GM21423 (cell line): ENCODE measurements around the gene COX8A.

Experiments
- ATAC-seq: cut with Tn5 transposase; IDR thresholded peaks from one replicate; pipeline ENCODE4 v1.9.1; 2021; ENCODE audit warnings: mild to moderate bottlenecking, moderate library complexity; ENCODE audit not compliant: unreplicated experiment

The COX8A gene

DNA sequence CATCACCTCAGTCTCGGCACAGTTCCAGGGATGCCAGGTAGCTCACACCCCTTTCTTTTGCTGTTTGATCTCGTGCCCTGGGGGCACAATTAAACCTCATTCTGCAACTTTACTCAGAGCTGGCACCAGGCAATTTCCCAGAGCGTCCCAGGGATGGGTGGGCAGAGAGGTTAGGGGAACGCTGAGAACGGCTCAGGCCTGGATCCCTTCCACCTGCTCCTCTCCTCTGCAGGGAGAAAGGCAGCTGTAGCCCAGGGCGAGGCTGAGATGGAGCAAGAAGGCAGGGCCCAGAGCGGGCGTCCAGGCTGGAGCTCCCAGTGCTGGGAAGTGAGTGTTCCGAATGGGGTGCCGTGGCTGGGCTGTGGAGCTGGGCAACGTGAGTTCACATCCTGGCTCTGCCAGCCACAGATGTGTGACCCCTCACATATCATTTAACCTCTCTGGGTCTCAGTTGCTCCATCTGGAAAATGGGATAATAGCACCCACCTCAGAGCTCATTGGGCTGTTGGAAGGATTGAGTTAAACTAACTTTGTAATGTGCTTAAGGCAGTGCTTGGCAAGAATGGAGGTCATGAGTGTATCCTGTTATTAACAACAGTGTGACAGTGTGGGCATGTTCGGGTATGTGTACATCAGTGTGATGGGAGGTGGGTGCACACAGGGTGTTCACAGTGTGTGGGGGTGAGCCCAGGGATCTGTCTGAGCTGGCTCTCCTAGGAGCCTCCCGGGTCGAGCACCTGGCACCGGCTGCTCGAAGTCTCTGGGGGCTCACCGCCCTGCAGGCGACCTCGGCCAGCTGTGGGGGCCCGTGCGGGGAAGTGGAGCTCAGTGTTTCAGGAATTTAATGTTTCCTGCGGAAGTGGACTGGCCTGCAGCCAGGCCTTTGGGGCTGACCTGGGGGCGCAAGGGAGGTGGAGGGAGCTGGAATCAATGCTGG lies 27.3 kb downstream of the COX8A start:
- ATAC-seq, result no peak

DNA sequence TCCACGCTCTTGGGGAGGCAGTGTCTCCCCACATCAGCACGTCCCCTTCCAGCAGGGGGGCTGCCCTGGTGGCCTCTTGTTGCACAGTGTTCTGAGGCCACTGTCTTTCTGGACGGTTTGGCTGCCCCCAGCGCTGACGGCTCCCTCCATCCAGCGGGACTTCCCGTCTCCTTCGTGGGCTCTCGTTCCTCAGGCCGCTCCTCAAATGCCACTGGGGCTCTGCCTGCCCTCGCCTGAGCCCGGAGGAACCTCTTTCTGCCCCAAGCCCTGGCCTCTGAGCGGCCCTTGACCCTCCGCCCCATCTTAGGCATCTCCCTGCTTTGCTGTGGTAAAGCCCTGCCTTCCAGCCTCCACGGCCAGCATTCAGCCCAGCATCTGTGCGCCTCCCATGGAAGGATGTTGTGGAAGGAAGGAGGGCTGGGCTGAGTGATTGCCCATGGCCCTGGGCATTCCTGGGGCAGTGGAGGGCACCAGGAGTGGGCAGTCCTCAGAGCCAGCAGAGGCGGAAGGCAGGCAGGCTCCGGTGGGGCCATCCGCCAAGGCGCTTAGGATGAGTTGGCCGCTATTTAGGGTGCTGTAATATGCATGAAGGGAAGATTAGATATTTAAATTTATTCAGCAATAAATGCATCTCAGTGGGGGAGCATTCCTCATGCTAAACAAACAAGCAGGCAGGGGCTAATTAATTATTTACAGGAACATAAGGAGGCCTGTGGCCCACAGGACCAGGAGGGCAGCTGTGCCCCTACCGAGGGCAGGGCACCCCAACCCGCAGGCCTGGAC lies 29.6 kb downstream of the COX8A start:
- ATAC-seq, result no peak

DNA sequence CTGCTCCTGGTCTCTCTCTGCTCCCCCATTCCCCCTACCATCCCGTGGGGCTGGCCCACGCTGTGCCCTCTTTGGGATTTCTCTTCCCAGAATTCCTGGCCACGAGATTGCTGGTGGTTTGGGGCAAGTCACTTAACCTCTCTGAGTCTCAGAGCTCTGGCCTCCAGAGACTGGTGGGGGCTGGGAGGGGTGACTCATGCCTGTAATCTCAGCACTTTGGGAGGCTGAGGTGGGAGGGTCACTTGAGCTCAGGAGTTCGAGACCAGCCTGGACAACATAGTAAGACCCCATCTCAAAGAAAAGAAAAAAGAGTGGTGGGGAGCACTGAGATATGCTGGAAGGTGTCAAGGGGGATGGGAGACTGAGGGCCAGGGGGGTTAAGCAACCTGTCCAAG lies 30.2 kb downstream of the COX8A start:
- ATAC-seq, result no peak

- ATAC-seq, result no peak
These were observed 31.3 kb downstream of the COX8A start for GRCh38 chr11:64005691-64006090.

- no peak for ATAC-seq
These were observed 32.0 kb downstream of the COX8A start for GRCh38 chr11:64006398-64006797.

DNA sequence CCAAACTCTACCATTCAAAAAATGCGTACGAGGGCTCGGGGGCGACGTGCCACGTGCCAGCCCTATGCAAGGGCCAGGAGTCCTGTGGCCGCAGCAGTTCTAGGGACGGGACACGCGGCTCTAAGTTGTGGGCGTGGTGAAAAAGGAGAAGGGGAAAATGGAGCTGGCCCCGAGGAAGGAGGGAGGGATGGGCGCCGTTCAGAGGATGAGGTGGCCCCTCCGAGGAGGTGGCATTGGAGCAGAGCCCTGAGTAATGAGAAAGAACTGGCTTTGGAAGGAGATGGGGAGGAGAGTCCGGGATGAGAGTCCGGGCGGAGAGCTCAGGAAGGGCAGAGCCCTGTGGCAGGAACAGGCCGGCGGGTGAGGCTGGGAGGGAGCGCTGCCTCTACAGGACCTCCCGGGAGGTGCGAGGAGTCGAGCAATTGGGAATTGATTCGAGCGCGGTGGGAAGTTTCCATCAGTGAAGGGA lies 32.8 kb downstream of the COX8A start:
- no peak for ATAC-seq

DNA sequence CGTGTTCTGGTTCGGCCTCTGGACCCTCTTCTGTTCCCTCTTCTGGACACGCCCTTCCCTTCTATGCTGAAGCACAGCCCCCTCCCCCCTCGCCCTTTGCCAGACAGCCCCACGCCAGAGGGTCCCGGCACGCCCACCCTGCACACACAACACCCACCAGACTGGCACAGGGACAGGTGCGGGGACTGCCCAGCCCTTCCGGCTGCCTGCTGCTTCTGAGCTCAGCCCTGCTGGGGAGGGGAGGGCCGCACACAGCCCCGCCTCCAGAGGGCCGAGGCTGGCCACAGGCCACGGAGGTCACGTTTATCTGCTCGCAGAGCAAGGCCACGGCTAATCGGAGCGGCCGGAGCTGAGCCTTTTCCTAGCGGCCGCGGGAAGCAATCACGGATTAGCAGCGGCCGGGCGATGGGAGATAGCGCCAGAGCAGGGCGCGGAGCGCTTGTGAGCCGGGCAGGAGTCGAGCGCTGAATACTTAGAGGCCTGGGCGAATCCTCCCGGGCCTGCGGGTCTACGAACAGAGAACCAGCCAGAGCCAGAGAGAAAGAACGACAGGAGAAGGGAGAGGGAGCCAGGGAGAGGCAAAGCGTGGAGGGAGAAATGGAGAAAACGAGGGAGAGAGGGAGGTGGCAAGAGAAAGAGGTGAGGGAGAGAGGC lies 33.3 kb downstream of the COX8A start:
- ATAC-seq, result no peak

DNA sequence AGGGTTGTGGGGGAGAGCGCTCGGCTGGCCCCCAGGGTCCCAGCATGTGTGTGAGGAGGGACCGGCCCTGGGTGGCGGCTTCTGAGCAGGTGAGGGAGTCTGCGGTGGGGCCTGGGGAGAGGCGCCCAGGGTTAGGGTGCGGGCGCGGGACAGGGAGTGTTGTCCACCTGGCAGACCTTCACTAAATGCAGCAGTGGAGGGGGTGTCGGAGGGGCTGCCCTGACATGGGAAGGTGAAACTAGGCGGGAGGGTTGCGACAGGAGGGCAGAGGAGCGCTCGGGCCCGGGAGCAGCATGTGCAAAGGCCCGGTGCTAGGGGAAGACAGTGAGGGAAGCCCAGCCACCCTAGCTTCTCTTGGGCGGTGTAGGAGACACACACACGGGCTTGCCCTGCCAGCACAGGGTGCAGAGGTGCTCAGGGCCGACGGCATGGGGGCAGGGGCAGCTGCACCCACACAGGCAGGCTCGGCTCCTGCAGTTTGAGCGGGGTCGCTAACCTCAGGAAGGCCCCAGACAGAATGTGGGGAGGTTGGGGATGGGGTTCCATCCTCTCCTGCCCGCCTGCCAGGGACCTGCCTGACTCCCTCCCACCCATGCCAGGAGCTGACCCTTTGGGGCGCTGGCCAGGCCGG lies 34.0 kb downstream of the COX8A start:
- no peak for ATAC-seq

- no peak for ATAC-seq
These were observed 34.7 kb downstream of the COX8A start for GRCh38 chr11:64008914-64009633.

DNA sequence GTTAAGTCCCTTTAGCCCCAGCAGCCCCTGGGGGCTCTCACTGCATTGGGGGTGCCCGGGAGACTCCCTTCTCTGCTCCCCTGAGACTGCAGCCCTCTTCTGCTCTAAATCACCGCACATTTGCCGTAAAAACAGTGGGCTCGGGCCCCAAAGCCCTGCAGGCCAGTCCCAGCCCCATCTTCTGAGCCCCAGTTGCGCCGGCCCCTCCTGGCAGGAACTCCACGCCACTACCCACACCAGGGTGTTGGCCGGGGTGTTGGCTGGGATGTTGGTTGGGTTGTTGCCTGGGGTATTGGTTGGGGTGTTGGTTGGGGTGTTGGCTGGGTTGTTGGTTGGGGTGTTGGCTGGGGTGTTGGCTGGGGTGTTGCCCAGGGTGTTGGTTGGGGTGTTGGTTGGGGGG lies 35.3 kb downstream of the COX8A start:
- no peak for ATAC-seq

DNA sequence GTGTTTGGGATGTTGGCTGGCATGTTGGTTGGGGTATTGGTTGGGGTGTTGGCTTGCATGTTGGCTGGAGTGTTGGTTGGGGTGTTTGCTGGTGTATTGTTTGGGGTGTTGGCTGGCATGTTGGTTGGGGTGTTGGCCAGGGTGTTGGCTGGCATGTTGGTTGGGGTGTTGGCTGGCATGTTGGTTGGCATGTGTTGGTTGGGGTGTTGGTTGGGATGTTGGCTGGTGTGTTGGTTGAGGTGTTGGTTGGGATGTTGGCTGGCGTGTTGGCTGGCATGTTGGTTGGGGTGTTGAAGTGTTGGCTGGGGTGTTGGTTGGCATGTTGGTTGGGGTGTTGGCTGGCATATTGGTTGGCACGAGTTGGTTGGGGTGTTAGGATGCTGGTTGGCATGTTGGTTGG lies 36.4 kb downstream of the COX8A start:
- ATAC-seq, result no peak

DNA sequence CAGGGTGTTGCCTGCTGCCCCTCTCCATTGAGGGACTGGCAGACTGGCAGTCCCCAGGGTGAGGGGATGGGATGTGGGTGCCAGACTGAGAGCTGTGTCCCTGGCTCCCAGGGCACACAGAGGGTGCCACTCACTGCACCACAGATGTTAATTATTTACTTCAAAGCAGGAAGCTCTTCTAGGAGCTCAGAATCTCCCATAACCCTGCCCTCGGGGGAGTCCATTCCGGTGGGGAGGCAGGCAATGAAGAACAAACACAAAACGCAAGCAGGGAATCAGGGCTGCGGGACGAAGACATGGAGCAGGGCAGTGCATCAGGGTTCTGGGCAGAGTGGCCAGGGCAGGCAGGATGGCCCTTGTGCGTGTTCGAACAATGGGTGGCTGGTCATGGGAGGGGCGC lies 37.0 kb downstream of the COX8A start:
- ATAC-seq, result no peak

- no peak for ATAC-seq
These were observed 38.9 kb downstream of the COX8A start for GRCh38 chr11:64013141-64013896.

DNA sequence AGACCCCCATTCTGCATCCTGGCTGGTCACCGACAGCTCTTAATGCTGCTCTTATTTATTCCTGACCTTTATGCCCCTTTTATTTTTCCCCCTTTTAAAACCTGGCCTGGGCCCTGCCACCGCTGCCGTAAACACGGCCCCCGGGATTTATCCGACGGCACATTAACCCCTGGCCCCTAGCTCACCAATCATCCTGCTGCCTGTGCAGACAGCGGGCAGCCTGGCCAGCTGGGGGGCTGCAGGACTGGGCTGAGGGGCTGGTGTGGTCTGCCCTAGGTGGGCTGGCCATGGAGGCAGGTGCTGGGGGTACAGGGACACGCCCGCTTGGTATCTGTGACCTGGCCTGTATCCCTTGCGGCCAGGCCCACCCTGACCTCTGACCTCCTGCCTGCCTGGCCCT lies 39.9 kb downstream of the COX8A start:
- no peak for ATAC-seq

DNA sequence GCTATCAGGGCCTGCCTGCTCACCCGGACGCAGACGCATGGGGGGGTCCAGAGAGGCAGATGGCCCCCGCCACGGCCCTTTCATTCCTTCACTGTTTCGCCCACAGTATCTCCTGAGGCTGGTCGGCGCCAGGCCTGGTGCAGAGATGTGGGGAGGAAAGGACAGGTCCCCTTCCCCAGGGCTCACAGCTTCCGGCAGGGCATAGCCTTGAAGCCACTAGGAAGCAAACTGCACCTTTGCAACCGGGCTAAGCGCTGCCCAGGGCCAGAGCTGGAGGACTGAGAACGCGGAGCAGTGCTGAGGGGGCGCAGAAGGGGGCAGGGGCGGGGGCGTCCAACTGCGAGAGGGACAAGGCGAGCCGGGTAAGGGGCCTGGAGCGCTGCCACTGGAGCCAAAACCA lies 41.1 kb downstream of the COX8A start:
- no peak for ATAC-seq

- no peak for ATAC-seq
These were observed 41.8 kb downstream of the COX8A start for GRCh38 chr11:64015935-64016845.

- ATAC-seq, result no peak
These were observed 43.5 kb downstream of the COX8A start for GRCh38 chr11:64017945-64018224.

- no peak for ATAC-seq
These were observed 43.9 kb downstream of the COX8A start for GRCh38 chr11:64018310-64018709.
